Activated naive CD4-positive, alpha-beta T cell treated with anti-CD3 and anti-CD28 coated beads, Interleukin-2, amount 50 U/mL, for 16 hours (primary cell): Measurements from ENCODE around the gene USP47.
"Not testable (repeated sequence)": the region's sequence is repeated elsewhere in the genome, so short reads cannot be mapped to it uniquely, and the experiment has no call there.

Experiments
- DNase-seq: peaks from one replicate; pipeline ENCODE4 v3.0.0-alpha.2; 2020

USP47 gene

DNA sequence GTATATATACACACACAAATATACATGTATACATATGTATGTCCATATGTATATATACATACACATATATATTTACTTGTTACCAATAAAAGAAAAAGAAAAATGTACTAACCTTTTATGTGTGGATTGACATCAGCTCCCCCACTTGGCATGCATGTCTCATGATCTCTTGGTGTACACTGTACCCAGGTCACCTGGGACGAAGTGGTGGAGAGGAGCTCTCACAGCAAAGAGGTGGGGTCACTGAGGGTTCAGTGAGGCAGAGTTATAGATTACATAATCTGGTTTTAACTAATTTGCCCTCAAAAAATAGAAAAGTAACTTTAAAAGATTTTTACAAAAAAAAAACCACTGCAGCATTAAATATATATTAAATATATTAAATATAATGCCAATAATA lies 15.5 kb upstream of the USP47 start:
- DNase-seq: no peak

DNA sequence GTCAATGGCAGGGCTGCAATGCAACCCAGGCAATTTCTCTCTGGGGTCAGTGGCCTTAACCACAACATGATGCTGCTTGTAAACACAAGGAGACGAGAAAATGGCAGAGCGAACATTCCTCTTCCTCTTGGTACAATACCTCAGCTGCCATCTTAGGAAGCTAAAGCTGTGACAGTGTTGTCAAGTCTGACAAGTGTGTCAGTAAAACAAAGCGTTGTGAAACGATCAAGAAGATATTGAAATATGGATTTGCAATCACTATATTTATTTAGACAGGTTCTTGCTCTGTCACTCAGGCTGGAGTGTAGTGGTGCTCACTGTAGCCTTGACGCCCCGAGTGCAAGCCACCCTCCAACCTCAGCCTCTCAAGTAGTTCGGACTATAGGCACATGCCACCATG lies 14.5 kb upstream of the USP47 start:
- no peak for DNase-seq

DNA sequence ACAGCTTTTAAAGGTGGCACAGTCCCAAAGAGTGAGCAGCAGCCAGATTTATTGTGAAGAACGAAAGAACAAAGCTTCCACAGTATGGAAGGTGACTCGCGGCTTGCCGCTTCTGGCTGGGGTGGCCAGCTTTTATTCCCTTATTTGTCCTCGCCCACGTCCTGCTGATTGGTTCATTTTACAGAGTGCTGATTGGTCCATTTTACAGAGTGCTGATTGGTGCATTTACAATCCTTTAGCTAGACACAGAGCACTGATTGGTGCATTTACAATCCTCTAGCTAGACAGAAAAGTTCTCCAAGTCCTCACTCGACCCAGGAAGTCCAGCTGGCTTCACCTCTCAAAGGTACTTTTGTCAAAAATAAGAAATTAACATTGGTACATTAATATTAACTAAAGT lies 10.4 kb upstream of the USP47 start:
- DNase-seq: not testable (repeated sequence)

DNA sequence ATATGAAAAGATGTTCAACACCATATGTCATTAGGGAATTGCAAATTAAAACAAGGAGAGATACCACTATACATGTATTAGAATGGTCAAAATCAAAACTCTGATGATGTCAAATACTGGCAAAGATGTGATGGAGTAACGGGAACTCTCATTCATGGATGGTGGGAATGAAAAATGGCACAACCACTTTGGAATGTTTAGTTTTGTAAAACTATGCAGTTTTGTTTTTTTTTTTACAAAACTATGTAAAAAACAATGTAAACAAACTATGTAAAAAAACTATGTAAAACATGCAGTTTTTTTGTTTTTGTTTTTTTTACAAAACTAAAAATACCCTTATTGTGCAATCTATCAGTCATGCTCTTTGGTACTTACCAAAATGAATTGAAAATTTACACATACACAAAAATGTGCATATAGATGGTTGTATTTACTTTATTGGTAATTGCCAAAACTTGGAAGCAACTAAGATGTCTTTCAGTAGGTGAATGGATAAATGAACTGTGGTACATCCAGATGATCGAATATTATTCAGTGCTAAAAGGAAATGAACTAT lies 5.0 kb upstream of the USP47 start:
- DNase-seq: no peak

DNA sequence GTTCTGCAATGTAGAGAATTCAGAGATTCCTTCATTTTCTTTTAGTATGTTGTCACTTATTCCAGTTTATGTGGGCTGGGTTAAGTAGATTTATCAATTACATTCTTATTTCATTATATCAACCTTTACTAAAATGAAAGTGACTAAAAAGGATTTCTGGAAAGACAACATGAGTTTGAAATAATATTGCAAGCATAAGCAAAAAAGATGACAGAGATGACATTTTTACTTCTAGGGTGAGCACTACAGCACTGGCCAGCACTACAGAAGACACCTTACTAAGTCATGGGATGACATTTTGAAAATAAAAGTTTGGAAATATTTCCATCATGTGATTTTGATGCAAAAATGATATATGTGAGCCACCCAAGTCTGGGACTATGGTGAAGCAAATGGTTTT lies 2.1 kb upstream of the USP47 start:
- DNase-seq: no peak

DNA sequence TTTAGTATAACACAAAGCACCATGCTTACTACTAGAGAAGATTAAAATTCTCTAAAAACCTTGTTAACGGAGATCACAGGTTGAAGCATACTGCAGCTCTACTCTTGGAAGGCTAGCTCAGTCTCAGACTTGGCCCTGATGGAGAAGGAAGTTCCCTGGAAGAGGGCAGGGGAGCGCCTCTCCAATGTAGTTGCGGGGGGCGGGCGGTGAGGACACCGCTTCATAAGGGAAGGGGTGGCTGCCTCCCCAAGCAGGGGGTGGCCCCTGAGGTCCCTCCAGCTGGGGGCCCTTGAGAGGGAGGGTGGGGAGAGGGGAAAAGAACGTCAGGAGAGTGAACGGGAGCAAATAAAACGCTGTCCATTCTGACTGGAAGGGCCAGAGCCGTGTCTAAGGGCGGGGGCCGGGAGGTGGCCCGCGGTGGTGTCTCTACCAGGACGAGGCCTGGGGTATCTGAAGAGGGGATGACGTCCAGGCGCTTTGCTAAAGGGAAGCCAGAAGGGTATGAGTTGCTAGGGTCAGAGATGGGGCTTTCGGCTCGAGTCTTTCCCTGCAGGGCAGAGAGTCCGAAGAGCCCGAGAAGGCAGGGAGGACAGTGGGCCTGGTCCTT lies 553 bp upstream of the USP47 start:
- peak; percentile 30 for DNase-seq

DNA sequence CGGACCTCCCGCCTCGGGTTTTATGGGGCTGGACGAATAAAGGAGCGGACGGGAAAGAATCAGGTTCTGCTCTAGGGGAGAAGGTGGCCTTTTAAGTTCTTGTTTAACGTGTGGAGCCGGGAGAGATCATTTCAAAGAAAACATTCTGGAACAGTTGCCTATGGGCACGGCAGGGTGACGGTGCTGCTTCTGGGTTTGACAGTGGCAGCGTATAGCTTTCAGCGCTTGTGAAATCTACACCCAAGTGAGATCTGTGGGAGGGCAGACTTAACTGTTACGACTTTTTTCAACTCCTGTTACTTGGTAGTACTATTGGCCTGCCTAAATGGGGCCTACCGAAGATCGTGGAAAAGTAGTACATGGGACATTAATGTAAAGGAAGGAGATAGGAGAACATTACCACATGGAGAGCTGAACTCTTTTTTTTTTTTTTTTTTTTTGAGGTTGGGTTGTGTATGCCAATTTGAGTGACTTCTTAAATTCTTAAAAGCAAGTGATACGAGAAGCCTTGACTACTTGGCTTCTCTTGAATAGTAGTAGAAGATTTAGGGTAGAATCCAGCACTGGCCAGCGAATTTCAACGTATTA lies 743 bp downstream of the USP47 start:
- peak; percentile 67 for DNase-seq

DNA sequence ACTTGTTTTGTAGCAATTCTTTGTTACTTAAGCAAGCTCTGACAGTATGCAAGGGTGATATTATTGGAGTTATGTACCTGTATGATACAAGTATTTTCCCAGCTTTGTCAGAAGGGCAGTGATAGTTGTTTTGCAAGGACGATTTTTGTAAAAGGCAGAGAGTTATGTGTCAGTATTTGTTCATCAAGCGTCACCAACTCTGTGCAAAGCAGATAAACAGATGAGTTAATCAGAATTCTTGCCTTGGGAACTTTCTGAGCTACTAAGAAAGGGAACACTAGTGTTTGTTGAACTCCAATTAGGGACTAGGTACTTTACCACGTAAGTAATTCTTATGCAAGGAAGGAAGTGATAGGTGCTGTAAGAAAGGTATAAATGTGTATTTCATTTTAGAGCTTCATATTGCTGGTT lies 1.4 kb downstream of the USP47 start:
- no peak for DNase-seq

DNA sequence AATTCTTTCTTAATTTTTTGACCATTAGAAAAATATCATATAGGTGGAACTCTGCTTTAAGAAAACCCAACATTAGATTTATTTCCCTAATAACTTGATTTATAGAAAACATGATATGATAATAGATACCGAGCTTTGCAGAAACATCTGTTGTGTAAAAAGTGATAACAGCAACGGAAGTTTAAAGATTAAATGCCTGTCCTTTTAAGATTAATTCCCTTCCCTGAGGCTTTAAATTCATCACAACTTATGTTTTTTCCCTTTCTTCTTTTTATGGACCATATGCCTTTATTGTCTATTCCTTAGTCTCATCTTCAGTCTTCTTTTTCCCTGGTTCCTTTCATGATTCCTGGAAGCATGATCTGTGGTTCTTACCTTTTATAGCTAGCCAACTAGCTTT lies 1.9 kb downstream of the USP47 start:
- DNase-seq: no peak

DNA sequence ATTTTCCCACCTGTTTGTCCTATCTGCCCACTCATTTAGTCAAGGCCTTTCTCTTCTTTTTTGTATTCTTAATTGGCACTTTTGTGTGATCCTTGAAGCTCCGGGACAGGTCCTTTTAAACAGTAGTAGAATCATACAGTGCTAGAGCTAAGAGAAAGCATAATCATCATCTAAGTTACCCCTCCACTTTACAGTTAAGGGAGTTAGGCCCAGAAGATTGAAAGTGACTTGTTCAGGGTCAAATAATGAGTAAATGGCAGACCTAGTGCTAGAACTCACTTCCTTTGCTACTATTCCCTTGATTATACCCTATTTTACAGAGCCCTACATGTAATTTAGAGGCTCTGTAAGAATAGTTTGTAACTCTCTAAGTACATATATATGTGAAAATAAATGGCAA lies 2.5 kb downstream of the USP47 start:
- DNase-seq: no peak

DNA sequence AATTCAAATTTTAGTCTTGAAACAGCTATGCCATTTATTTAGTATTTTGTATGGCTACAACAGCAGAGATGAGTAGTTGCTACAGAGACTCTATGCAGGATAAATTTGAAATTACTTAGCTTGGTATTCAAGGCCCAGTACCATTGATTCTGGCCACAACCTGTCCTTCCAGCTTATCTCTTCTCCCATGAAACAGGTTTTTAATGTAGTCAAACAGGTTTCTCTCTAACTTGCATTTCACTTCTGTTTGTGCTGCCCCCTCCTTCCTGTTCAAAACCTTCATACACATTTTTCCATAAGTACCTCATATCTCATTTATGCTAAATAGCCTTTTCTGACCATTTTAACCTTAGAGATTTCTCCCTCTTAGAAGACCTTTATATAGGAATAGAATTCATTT lies 3.3 kb downstream of the USP47 start:
- DNase-seq: no peak

DNA sequence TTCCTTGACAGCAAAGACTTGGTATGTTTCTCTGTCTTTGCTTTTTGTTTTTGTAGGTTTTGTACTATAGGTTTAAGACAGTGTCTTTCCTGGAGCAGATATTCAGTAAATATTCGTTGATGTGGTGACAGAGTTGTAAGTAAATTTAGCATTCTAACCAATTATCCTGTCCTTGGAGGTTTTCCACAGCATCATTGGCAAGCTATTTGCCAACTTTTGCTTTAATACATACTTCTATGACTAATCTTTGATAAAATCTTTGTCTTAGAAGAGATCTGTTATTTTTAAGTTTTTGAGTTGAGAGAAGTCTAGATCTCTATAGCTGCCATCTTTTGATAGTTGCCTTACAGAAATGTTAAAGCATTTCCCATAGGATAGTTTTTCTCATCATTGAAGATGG lies 3.8 kb downstream of the USP47 start:
- no peak for DNase-seq

DNA sequence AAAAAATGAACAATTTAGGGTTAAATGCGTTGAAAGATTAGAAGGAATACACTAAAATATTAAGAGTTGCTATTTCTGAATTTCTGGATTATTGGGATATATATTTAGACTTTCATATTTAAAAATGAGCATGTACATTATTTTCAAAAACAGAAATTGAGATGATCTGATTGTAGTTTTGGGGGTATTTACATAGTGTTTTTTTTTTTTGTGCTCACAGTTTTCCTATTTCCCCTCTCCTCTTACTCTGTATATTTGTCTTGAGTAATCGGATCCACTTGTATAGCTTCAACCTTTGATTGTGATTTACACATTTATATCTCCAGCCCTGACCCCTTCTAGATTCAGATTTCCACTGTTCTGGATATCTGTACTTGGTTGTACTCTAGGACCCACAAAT lies 5.3 kb downstream of the USP47 start:
- no peak for DNase-seq

DNA sequence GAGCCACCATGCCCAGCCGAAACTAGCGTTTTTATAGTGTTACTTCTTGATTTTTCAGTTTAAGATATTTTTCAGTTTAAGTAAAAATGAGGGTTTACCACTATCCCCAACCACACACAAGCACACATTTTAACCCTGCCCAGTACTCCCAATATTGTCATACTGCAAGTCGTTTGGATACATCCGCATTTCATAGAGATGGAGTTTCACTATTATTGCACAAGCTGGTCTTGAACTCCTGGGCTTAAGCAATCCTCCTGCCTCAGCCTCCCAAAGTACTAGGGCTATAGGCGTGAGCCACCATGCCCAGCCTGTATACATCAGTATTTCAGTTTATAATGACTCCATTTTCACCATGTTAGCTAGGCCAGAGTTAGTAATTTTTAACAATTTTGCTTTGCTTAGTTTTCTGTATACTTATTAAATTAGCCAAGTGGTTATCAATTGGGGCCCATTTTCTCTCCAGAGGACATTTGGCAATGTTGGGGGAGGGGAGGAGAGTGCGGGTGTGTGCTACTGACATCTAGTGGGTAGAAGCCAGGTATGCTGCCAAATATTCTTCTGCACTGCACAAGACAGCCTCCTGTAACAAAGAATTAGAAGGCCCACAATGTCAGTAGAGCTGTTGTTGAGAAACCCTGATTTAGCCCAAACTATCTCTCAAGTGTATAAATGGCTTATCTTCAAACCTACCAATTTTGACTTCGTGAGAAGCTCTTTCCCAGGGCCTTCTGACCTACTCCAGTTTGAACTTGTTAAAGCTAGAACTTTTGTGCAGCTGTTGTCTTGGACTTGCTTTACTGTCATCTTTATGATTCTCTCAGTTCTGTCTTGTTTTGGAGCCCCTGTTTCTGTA lies 7.3 kb downstream of the USP47 start:
- peak; percentile 56 for DNase-seq

DNA sequence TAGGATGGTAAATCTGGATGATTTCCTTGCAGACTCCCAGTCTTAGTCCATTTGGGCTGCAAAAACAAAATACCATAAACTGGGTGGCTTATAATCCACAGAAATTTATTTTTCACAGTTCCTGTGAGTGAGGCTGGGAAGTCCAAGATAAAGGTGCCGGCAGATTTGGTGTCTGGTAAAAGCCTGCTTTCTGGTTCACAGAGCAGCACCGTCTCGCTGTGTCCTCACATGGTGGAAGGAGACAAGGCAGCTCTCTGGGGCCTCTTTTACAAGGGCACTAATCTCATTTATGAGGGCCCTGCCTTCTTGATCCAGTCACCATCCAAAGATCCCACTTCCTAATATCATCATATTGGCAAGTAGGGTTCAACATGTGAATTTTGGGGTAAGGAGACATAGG lies 8.9 kb downstream of the USP47 start:
- DNase-seq: no peak

DNA sequence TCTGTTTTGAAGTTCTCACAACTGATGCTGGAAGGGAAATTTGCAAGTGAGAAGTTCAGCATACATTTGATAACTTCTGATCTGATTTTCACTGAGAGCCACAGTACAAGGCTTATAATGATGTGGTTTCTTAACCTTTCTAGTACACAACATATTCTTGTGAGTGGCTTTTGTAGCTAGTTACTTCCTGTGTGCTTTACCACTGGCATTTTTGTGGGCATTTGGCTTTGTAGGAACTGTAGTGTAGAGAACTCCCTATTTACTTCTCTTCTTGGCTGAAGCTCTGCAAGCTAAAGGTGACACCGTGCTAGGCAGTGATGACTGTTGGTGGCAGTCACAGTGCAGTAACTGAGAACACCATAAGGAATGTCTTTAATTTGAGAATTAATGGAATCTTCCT lies 14.9 kb downstream of the USP47 start:
- no peak for DNase-seq

DNA sequence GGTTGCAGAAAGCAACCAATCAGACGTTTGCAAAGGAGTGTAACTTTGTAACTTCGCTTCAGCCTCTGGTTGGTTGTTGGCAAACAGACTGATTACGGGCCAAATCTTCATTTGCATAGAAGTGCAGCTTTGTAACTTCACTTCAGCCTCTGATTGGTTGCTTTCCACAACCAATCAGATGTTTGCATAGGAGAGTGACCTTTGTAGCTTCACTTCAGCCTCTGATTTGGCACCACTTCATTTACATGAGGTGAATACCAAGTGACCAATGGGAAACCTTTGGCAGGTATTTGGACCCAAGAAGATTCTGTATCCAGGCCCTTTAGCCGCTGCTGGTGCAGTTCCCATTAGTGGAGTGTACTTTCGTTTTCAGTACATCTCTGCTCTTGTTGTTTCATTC lies 16.0 kb downstream of the USP47 start:
- no peak for DNase-seq

DNA sequence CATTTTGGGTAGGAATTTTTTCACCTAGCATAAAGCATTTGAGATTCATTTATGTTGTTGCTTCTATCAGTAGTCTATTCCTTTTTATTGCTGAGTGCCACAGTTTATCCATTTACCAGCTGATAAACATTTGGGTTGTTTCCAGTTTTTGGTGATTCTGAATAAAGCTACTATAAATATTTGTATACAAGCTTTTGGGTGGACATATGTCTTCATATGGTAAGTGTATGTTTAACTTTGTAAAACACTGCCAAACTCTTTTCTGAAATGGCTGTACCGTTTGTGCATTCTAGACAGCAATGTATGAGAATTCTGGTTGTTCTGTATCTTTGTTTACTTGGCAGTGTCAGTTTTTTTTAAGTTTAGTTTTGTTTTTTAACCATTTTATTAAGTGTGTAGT lies 16.9 kb downstream of the USP47 start:
- no peak for DNase-seq

DNA sequence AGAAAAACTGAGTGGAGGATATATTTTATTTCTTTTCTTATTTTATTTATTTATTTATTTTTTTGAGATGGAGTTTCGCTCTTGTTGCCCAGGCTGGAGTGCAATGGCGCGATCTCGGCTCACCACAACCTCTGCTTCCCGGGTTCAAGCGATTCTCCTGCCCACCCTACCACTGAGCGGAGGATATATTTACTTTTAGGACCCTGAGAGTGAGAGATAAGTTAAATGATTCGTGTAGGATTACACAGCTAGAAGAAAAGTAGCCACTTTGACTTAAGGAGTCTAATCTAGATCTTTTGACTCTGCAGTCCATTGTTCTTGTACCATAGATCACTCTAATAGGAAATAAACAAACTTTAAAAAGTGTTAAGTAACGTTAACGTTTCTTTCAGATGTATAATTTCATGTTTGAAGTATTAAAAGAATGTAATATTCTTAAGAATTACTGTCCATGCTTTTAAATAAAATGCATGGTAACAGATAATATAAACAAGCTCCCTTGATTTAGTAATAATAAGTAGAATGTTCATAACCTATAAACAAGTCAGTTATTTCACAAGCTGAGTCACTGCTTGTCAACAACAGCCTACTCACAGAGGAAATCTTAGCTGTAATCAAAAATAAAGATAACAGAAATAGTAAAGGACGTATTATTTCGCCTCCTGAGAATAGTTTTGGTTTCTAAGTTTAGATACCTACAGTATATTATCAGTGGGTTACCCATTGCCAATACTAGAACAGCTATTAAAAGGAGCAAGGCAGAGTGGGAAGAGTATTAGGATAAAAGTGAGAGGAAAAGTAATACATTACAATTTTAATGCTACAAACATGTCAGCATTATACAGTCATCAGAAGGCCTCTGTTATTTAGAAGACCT lies 18.6 kb downstream of the USP47 start:
- no peak for DNase-seq

DNA sequence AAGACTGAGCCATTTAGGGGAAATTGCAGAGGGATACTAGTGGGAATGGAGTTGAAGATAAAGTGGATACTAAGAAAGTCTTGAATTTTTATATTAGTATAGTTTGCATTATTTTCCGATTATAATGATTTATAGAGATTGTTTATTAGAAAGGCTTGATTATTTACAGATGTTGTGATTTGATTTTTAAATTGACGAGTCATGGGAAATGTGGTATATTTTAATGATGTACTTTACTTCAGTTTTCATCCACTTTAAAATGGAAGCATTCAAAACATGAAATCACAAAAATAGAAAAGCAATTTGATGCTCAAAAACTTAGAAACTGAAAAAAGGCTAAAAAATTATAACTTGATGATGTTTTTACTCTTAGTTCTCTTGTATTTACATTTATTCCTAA lies 21.2 kb downstream of the USP47 start:
- no peak for DNase-seq

DNA sequence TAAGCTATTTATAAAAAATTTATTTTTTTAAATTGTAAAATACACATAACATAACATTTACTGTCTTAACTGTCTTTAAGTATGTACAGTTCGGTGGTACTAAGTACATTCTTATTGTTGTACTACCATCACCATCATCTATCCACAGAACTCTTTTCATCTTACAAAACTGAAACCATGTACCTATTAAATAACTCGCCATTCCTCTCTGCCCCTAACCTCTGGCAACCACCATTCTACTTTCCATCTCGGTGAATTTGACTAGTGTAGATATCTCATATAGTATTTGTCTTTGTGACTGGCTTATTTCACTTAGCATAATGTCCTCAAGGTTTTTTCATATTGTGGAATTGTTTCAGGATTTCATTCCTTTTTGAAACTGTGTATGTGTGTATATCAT lies 22.6 kb downstream of the USP47 start:
- DNase-seq: no peak

DNA sequence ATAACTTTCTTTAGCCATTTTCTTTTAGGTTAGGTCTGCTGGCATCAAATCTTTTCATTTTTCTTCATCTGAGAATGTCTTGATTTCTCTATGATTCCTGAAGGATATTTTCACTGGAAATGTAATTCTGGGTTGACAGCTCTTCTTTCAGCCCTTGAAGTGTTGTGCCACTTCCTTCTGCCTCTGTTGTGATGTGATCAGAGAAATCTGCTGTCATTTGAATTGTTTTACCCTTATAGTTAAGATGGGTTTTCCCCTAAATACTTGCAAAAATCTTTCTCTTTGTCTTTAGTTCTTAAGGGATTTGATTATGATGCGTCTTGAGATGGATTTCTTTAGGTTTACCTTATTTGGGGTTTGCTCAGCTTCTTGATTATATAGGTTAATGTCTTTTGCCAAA lies 23.0 kb downstream of the USP47 start:
- DNase-seq: no peak

DNA sequence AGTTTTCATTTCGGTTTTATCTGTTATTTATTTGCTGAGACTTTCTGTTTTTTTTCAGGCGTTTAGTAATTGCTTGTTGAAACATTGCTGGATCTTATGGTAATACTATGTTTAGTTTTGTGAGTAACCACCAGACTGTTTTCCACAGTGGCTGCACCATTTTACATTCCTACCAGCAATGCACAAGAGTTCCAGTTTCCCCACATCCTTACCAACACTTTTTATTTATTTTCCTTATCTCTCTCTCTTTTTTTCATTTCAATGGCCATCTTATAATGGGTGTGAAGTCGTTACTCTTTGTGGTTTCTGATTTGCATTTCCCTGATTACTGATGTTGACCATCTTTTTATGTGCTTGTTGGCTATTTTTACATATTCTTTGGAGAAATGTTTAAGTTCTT lies 23.7 kb downstream of the USP47 start:
- no peak for DNase-seq
